T1000 (cell line): ENCODE measurements around the gene MTM1.

Source experiments
- DNase-seq: peaks from one replicate; lab custom pipeline; 2025; ENCODE audit warnings: mixed read lengths; lab: John Stamatoyannopoulos, UW

Gene MTM1

GRCh38 chrX:150548684-150549083, 19.7 kb upstream of the MTM1 start:
- no peak for DNase-seq

GRCh38 chrX:150551963-150552362, 16.5 kb upstream of the MTM1 start:
- DNase-seq: no peak

GRCh38 chrX:150558424-150558823, 10.0 kb upstream of the MTM1 start:
- DNase-seq: no peak

- no peak for DNase-seq
These were observed 3.6 kb upstream of the MTM1 start for GRCh38 chrX:150564838-150565237.

- no peak for DNase-seq
These were observed 2.9 kb upstream of the MTM1 start for GRCh38 chrX:150565551-150565950.

GRCh38 chrX:150566734-150567182, 1.7 kb upstream of the MTM1 start:
- DNase-seq: no peak

- DNase-seq: no peak
These were observed 639 bp upstream of the MTM1 start for GRCh38 chrX:150567645-150568319.

- DNase-seq: no peak
These were observed 695 bp downstream of the MTM1 start for GRCh38 chrX:150569155-150569477.

GRCh38 chrX:150570512-150570911, 2.1 kb downstream of the MTM1 start:
- DNase-seq: no peak

- DNase-seq: no peak
These were observed 3.8 kb downstream of the MTM1 start for GRCh38 chrX:150572206-150572605.

- DNase-seq: no peak
These were observed 4.7 kb downstream of the MTM1 start for GRCh38 chrX:150573106-150573505.

- DNase-seq: no peak
These were observed 5.3 kb downstream of the MTM1 start for GRCh38 chrX:150573702-150574101.

GRCh38 chrX:150574559-150575418, 6.4 kb downstream of the MTM1 start:
- DNase-seq: no peak

- peak; percentile 0 for DNase-seq
These were observed 7.0 kb downstream of the MTM1 start for GRCh38 chrX:150575419-150575814.

GRCh38 chrX:150577174-150577573, 8.8 kb downstream of the MTM1 start:
- no peak for DNase-seq

GRCh38 chrX:150581093-150581775, 12.8 kb downstream of the MTM1 start:
- DNase-seq: no peak

GRCh38 chrX:150582338-150582948, 14.0 kb downstream of the MTM1 start:
- DNase-seq: no peak

- peak; percentile 9 for DNase-seq
These were observed 19.4 kb downstream of the MTM1 start for GRCh38 chrX:150587585-150588503.

- no peak for DNase-seq
These were observed 26.2 kb downstream of the MTM1 start for GRCh38 chrX:150594584-150594983.

GRCh38 chrX:150599226-150599625, 30.8 kb downstream of the MTM1 start:
- DNase-seq: no peak

GRCh38 chrX:150602296-150602695, 33.9 kb downstream of the MTM1 start:
- DNase-seq: no peak
